ENCODE data around the gene USP20.

Gene USP20

DNA sequence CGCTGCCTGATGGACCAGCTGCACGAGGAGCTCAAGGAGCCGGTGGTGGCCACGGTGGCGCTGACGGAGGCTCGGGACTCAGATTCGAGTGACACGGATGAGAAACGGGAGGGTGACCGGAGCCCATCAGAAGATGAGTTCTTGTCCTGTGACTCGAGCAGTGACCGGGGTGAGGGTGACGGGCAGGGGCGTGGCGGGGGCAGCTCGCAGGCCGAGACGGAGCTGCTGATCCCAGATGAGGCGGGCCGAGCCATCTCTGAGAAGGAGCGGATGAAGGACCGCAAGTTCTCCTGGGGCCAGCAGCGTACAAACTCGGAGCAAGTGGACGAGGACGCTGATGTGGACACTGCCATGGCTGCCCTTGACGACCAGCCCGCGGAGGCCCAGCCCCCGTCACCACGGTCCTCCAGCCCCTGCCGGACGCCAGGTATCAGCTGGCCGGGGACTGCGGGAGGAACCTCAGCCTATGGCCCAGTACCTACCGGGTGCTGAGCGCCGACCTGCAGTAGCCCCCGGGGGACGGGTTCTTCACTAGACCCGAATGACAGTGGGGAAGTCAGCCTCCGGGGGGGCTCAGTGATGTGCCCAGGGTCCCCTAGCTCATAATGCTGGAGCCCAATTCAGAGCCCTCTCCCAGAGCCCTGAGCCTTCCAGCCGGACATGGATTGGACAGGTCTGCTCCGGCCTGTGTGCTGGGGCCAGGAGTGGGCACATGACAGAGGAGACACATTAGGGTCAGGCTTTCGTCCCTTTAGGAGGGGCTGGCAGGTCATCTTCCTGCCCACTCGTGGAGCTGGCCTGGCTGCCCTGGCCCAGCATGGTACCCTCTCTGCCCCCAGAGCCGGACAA is 33.0 kb downstream of the USP20 start:
- no peak overlapping the region for H3K4me3 ChIP-seq (ENCODE audit: low read depth, low read length)
- TF ChIP-seq CTCF (IDR thresholded peaks at IDR 0.05; ENCODE audit: insufficient read depth, low read depth, low read length, missing control alignments) = no peak

DNA sequence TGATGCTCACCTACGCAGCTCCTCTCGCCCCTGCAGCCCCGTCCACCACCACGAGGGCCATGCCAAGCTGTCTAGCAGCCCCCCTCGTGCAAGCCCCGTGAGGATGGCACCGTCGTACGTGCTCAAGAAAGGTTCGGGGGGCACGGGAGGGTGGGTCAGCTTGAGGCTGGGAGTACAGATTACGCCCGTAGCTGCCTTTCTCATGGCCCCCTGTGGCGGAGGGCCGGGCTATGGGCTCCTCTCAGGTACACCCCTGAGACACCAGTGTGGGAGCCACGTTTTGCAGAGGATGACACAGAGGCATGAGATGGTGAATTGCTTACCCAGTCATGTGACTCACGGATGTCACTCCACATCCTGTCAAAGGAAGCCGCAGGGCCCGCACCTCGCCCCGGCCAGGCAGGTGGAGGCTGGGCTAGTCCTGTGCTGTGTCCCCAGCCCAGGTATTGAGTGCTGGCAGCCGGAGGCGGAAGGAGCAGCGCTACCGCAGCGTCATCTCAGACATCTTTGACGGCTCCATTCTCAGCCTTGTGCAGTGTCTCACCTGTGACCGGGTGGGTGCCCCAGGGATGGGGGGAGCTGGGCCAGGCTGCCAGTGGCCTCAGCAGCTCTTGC is 33.7 kb downstream of the USP20 start:
- no peak for TF ChIP-seq CTCF (IDR thresholded peaks at IDR 0.05; ENCODE audit: insufficient read depth, low read depth, low read length, missing control alignments)
- no peak for DNase-seq (ENCODE audit: low read depth)
- no peak overlapping the region for H3K4me3 ChIP-seq (ENCODE audit: low read depth, low read length)

More for the DNA sequence above, 33.0 kb downstream of the USP20 start:
- DNase-seq (ENCODE audit: low read depth) = no peak

GRCh38 chr9:129869585-129870501 is 34.6 kb downstream of the USP20 start:
- no peak for TF ChIP-seq CTCF (IDR thresholded peaks at IDR 0.05; ENCODE audit: insufficient read depth, low read depth, low read length, missing control alignments)
- no peak for DNase-seq (ENCODE audit: low read depth)
- H3K4me3 ChIP-seq (ENCODE audit: low read depth, low read length) = no peak overlapping the region

DNA sequence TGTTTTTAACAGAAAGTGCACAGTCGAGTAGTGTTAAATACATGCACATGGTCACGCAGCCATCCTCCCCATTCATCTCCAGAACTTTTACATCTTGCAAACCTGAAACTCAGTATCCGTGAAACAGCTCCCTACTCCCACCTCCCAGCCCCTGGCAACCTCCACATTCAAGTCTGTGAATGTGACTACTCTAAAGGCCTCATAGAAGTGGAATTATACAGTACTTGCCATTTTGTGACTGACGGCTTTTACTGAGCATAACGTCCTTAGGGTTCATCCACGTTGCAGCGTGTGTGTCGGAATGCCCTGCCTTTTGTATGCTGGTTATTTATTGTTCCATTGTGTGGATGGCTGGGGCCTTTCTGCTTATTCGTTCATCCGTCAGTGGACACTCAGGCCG is 35.8 kb downstream of the USP20 start:
- no peak for DNase-seq (ENCODE audit: low read depth)
- H3K4me3 ChIP-seq (ENCODE audit: low read depth, low read length) = no peak overlapping the region
- no peak for TF ChIP-seq CTCF (IDR thresholded peaks at IDR 0.05; ENCODE audit: insufficient read depth, low read depth, low read length, missing control alignments)

GRCh38 chr9:129873563-129874190 is 38.4 kb downstream of the USP20 start:
- no peak for DNase-seq (ENCODE audit: low read depth)
- H3K4me3 ChIP-seq (ENCODE audit: low read depth, low read length) = no peak overlapping the region
- TF ChIP-seq CTCF (IDR thresholded peaks at IDR 0.05; ENCODE audit: insufficient read depth, low read depth, low read length, missing control alignments) = no peak

Data from GM12865 (cell line).